Motor neuron (in vitro differentiated cells): ENCODE results near the gene APBA3. TPM values are rescaled to one million over a fixed set of nuclear protein-coding genes. Genes with fewer than 3 reads are reported as not detected.
"Not testable (repeated sequence)": the region's sequence is repeated elsewhere in the genome, so short reads cannot be mapped to it uniquely, and the experiment has no call there.

Experiments
- ATAC-seq, 8 experiments: fragments of 200-7000 bp; cut with Tn5 transposase; replicated peaks in 6 of 8; 2 replicates each; pipeline ENCODE4 v1.8.0; 2021; ENCODE audit warnings: mild to moderate bottlenecking in 8 of 8, moderate library complexity in 8 of 8
- H3K27ac ChIP-seq, 2 donors: fragments of 250-450 bp; sonication (Bioruptor Pico); 2 replicates each; pipeline ENCODE4 v1.9.0; 2021; ENCODE audit warnings: antibody characterized with exemption in 2 of 2, mild to moderate bottlenecking in 2 of 2, moderate library complexity in 1 of 2
- H3K4me1 ChIP-seq, 2 donors: fragments of 250-450 bp; sonication (Bioruptor Pico); replicated peaks in 1 of 2; 2 replicates each; pipeline ENCODE4 v1.6.1; 2021; ENCODE audit warnings: antibody characterized with exemption in 2 of 2, mild to moderate bottlenecking in 2 of 2, moderate library complexity in 1 of 2
- H3K4me3 ChIP-seq, 5 donors: fragments of 250-450 bp; sonication (Bioruptor Pico); 2 replicates each; pipeline ENCODE4 v1.9.0; 2021; ENCODE audit warnings: antibody characterized with exemption in 5 of 5, mild to moderate bottlenecking in 5 of 5, moderate library complexity in 4 of 5
- WGBS, 10 experiments: fragments of 450-650 bp; shearing (Covaris generic); methylation state at CpG; one replicate each; pipeline ENCODE4 v1.0.0; 2022; 5-methylcytosine and 5-hydroxymethylcytosine counted together
- in situ Hi-C, 9 experiments: fragments of 400-800 bp; cut with MboI; loops; one replicate each; pipeline ENCODE4 v1.15.0; 2021; ENCODE audit warnings: low sequenced_read_pairs in 9 of 9, low pct_unique_long_range_greater_than_20kb in 2 of 9; ENCODE audit not compliant: unreplicated experiment in 9 of 9
- total RNA-seq, 8 experiments: library from RNA; unstranded; fragments of 300-600 nt; gene quantifications; 2 replicates each; pipeline versions ENCODE4 v1.2.3 to v1.2.4, GENCODE V29; 2022

Gene APBA3
- total RNA-seq, 8 experiments from 2014 or later: 12.3 to 26.3 (median 16.8) TPM

DNA sequence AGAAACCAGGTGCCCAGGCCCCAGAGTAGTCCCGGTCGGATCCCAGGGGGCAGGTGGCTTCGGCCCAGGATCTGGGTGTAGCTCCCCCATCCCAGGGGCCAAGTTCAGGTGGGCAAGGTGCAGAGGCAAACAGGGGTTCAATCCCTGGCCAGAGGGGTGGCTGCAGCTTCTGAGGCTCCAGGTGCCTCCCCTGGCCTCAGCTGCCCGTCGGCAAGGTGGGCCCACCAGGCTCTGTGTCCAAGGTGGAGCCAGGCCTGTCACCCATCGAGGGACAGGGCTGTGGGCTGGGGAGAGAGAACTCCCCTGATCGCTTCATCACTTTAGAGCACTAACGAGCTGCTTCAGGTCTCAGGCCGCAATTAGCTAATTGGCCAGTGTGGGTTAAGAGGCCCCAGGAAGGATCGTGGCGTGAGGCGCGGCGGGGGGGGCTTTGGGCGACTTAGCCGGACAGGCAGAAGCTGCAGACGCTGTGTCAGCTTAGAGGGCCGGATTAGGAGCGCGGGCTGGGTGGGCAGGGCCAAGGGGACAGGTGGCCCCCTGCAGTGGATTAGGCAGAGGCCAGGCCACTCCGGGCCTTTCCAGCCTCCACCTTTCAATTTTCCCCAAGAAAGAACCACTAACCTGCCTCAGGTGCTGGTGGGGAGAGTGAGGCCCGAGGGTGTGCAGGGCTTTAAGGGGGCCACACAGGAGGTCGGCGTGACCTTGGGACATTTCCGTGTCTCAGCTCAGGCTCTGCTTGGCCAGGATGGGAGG, 13.3 kb upstream of the APBA3 start:
- H3K4me3 ChIP-seq: no peak overlapping the region
- 69% methylated on average over 3 of the region's 25 CpGs; no CpG with 5 or more reads in 9 of the 10 experiments for WGBS, 10 experiments
- peaks cover 0 to 11% of the 10 kb centered on the region in 2 donors for H3K4me1 ChIP-seq
- ATAC-seq: peak in 1 of 8 experiments; percentile 7
- H3K27ac ChIP-seq: no peak overlapping the region
- in situ Hi-C loops: no loop called here

DNA sequence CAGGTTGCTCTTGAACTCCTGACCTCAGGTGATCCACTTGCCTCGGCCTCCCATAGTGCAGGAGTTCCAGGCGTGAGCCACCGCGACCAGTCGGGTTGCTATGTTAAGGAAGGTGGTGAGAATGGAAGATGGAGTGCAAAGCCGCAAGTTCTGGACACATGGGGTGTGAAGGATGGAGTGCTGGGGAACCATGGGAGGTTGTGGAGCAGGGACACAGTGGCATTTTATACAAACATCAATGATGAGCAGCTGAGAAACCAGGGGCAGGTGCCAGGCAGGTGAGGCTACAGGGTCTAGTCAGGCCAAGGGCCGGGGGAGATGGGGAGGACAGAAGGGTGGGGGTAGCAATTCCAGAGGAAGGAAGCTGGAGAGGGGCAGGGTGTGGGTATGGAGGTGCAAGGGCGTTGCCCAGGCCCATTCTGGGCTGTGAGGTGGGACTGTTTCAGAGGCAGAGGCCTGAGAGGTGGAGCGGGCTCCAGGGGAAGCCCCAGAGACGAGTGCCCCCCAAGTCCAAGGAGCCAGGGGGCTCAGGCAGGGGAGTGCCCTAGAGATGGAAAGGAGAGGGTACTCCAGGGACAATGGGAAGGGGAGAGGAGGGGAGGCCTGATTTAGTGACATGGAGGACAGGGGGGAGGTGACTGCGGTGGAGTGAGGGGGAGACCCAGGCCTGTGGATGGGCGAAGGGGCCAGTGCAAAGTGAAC, 12.5 kb upstream of the APBA3 start:
- H3K4me3 ChIP-seq: no peak overlapping the region
- H3K27ac ChIP-seq: no peak overlapping the region
- ATAC-seq: no peak
- H3K4me1 ChIP-seq: peaks cover 0 to 11% of the 10 kb centered on the region in 2 donors
- WGBS, 10 experiments: 77 to 89% (median 81%) methylated on average over 1 to 6 of the region's 12 CpGs; no CpG with 5 or more reads in 6 of the 10 experiments
- in situ Hi-C loops: no loop called here

DNA sequence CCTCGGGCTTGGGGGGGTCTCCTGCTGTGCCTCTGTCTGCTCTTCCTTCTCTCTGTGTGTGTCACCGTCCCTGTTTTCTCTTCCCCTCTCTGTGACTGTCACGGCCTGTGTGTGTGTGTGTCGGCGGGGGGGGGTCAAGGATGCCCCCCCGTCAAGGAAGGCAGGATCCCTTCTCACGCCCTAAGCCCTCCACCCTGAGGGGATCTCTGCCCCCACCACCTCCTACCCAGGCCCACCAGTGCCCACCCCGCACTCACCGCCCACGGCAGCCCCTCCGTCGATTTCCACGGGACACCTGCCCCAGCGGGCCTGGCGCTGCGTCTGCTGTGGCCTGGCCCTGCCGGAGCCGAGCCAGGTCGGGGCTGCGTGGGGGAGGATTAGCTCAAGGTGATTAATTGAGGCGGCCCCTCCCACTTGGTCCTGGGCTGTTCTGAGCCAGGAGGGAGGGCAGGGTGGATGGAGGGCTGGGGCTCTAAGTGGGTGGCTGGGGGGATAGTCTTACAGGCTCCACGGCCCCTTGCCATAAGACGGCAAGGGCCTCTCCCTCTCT, 10.5 kb upstream of the APBA3 start, which contains the start of gene RAX2:
Gene RAX2 (minus strand): TSS at position 323 of the 550 bp plus-strand sequence. CDS start 486 bp downstream, outside the sequence.
- no CpG with 5 or more reads among the region's 23 CpGs for WGBS, 10 experiments
- Histone ChIP-seq H3K4me1 (peaks cover 0 to 11% of the 10 kb centered on the region in 2 donors), H3K27ac (peak within 1 kb of the TSS in 1 of 2 donors; percentile 58), H3K4me3 (no peak within 1 kb of the TSS)
- in situ Hi-C loops: no loop called here
- peak in 5 of 8 experiments; percentile 42 to 78 (median 70) for ATAC-seq

DNA sequence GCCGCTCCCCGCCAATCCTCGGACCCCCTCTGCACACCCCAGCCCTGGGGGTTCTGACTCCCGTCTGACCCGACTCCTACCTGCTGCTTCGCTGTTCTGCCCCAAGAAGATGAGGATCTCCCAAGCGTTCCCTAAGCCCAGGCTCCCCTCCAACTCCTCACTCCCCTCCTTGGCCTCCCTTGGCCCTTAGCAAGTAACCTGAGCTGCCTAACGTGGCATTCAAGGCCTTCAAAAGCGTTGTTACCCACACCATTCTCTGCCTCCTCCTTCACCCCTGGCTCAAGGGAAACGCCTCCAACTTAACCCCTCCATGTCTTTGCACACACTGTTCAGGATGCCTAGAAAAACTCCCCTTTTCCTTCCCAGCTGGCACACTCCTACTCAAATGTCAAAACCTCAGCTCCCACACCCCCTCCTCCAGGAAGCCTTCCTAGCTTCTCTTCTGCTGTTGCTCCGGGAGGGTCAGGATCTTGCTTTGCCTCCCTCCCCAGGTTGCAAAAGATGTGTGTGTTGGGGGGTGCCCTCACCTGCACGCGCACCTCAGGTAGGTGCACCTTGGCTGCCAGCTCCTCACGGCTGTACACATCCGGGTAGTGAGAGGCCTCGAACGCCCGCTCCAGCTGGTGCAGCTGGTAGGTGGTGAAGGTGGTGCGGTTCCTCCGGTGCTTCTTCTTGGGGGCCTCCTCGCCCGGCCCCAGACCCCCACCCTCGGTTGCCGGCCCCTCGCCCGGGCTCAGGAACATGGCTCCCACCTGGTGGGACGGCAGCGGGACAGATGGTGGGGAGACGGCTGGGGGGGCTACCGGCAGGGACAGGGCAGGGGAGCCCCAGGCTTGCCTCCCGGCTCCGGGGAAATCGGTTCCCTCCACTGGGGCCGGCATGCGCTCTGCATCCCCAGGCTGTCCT, 9.8 kb upstream of the APBA3 start:
- Histone ChIP-seq H3K4me1 (peaks cover 0 to 11% of the 10 kb centered on the region in 2 donors), H3K4me3 (no peak overlapping the region), H3K27ac (peak overlapping the region in 1 of 2 donors; percentile 58)
- in situ Hi-C loops: no loop called here
- WGBS, 10 experiments: 10 to 65% (median 50%) methylated on average over 2 to 5 of the region's 35 CpGs; no CpG with 5 or more reads in 5 of the 10 experiments
- ATAC-seq: no peak

DNA sequence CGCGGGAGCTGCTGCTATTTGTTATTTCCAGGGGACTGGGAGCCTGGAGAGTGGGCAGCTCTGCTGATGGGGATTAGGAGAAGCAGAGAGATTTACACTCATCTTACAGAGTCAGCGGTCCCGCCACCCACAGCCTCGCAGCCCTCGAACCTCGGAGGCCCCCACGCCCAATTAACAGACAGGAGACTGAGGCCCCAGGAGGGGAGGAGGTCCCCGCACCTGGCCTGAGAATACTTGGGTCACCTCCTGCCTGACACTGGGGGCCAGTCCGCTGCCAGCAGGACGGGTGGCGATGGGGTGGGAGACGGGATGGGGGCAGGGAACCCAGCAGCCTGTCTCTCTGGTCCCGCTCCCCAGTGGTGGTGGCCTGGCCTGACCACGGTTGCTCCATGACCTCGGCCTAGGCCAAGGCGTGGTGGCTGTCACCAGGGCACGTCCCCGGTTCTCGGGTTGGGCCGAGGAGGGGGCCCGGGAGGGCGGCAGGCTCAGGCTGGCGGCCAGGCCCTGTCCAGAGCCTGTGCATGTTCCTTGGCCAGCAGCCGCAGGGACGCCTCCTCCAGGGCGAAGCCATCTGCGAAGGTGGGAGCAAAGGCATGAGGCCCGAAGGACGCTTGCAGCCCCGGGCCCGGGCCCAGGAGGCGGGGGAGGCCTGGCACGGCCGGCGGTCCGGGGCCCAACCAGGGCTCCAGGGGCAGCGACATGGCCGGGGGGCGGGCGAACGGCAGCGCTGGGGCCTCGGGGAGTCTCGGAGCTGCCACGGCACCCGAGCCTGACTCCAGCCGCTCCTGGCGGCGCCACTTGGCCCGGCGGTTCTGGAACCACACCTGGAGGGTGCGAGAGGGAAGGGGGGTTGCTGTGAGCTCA, 8.9 kb upstream of the APBA3 start:
- H3K4me3 ChIP-seq: no peak overlapping the region
- in situ Hi-C loops: no loop called here
- no peak overlapping the region for H3K27ac ChIP-seq
- H3K4me1 ChIP-seq: peaks cover 0 to 11% of the 10 kb centered on the region in 2 donors
- no peak for ATAC-seq
- WGBS, 10 experiments: 60 to 80% (median 80%) methylated on average over 1 of the region's 53 CpGs; no CpG with 5 or more reads in 6 of the 10 experiments

DNA sequence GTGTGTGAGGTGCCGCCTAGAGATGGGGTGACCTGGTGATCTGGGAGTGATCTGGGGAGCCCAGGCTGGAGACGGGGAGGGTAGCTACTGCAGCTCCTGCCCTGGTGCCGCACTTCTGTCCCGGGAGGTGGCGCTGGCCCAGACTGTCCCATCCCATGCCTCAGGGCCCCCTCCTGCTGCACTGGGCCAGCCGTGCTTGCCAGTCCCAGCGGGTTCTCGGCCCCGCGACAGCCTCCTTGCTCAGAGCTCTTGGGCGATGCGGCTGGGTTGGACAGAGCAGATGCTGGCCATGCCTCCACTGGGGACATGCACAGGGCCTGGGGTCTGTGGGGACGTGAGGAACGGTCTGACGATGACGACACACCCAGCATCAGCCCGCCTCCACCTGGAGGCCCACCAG, 8.0 kb upstream of the APBA3 start:
- no peak overlapping the region for H3K4me3 ChIP-seq
- 83 to 100% (median 90%) methylated on average over 1 to 2 of the region's 17 CpGs; no CpG with 5 or more reads in 7 of the 10 experiments for WGBS, 10 experiments
- H3K4me1 ChIP-seq: peaks cover 0 to 11% of the 10 kb centered on the region in 2 donors
- ATAC-seq: no peak
- no peak overlapping the region for H3K27ac ChIP-seq
- in situ Hi-C loops: no loop called here

DNA sequence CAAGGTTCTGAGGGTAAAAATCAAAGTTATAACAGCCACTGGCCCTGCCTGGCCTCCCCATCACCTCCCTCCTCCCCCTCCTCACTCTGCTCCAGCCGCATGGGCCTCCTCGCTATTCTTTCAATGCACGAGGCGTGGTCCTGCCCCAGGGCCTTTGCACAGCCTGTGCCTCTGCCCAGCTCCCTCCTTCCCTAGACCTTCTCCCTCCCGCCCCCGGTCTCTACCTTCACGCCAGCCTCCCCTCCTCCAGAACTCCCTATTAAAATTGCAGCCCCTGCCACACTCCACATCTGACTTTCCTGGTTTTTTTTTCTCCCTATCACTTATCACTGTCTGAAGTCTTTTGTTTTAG, 7.2 kb upstream of the APBA3 start:
- H3K4me1 ChIP-seq: peaks cover 0 to 11% of the 10 kb centered on the region in 2 donors
- no peak overlapping the region for H3K4me3 ChIP-seq
- in situ Hi-C loops: no loop called here
- no peak for ATAC-seq
- WGBS, 10 experiments: 90 to 100% methylated on average over 1 to 2 of the region's 7 CpGs; no CpG with 5 or more reads in 8 of the 10 experiments
- H3K27ac ChIP-seq: no peak overlapping the region

DNA sequence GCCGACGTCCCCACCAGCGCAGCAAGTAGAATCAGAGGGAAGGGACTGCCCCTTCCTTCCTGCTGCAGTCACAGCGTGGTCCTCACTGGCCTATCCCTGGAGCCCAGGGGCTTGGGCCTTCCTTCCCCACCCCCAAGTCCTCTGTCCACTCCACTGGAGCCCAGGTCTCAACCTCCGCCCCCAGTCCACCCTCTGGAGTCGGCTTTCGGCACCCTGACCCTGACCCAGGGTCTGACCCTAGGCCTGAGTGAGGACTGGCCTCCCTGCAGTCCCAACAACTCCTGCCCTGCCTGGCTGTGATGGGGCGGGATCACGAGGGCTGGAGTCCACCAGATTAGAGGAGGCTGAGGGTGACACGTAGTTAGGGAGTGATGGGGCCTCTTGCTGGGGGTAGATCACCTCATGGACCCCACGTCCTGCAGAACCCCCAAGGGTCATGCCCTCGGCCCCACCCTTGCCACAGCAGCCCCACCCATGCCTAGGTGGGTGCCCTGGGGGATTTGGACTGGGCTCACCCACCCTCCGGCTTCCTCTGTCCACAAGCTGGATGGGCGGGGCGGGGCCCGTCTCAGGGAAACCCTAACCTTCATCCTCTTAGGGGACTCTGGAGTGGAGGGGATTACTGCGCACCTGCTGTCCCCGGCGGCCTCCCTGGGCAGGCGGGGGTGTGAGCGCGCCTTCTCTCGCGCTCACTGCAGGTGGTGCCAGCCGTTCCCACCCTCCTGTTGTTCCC, 6.7 kb upstream of the APBA3 start:
- ATAC-seq: no peak
- Histone ChIP-seq H3K27ac (no peak overlapping the region), H3K4me1 (peaks cover under 1 to 13% of the 10 kb centered on the region in 2 donors), H3K4me3 (no peak overlapping the region)
- in situ Hi-C loops: no loop called here
- no CpG with 5 or more reads among the region's 25 CpGs for WGBS, 10 experiments

DNA sequence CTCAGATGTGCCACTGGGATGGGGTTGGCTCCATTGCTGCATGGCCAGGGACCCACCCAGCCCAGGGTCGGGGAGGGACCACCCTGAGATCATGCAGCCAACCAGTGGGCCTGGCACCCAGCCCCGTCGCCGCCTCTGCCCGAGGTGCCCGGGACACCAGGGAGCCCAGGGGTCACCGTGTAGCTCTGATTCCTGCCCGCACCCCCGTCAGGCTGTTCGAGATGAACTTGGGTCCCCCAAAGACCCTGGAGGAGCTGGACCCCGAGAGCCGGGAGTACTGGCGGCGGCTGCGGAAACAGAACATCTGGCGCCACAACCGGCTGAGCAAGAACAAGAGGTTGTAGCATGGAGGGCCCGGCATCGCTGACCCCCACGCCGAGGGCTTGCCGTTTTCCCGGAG, 5.6 kb upstream of the APBA3 start:
- no peak for ATAC-seq
- 80 to 100% methylated on average over 1 of the region's 23 CpGs; no CpG with 5 or more reads in 8 of the 10 experiments for WGBS, 10 experiments
- Histone ChIP-seq H3K4me1 (peaks cover 3 to 10% of the 10 kb centered on the region in 2 donors), H3K27ac (no peak overlapping the region), H3K4me3 (no peak overlapping the region)
- in situ Hi-C loops: no loop called here

DNA sequence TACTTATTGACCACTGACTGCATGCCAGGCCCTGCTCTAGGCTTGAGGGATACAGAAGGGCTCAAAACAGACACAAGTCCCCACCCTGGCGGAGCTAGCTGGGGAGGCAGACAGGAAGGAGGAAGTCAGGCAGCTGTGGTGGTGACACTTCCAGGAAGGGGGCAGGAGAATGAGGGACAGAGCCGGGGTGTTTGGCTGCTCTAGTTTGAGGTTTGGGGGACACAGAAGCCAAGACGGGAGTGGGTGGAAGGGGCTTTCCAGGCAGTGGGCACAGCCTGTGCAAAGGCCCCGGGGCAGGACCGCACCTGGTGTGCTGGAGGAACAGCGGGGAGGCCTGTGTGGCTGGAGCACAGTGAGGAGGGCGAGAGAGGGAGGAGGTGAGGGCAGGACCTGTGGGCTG, 5.0 kb upstream of the APBA3 start:
- Histone ChIP-seq H3K4me3 (no peak overlapping the region), H3K4me1 (peaks cover 3 to 5% of the 10 kb centered on the region in 2 donors), H3K27ac (no peak overlapping the region)
- no peak for ATAC-seq
- in situ Hi-C loops: no loop called here
- 80 to 100% (median 93%) methylated on average over 1 to 3 of the region's 7 CpGs; no CpG with 5 or more reads in 7 of the 10 experiments for WGBS, 10 experiments

DNA sequence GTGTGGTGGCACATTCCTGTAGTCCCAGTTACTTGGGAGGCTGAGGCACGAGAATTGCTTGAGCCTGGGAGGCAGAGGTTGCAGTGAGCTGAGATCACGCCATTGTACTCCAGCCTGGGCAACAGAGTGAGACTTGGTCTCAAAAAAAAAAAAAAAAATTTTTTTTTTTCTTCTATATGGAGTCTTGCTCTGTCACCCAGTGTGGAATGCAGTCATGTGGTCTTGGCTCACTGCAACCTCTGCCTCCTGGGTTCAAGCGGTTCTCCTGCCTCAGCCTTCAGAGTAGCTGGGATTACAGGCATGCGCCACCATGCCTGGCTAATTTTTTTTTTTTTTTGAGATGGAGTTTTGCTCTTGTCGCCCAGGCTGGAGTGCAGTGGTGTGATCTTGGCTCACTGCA, 4.3 kb upstream of the APBA3 start:
- WGBS, 10 experiments: 93 to 100% (median 100%) methylated on average over 1 to 3 of the region's 5 CpGs; no CpG with 5 or more reads in 5 of the 10 experiments
- H3K4me3 ChIP-seq, in situ Hi-C loops, ATAC-seq, H3K27ac ChIP-seq, H3K4me1 ChIP-seq: not testable (repeated sequence)
